ENCODE measurements around the gene ACSS3.

- TF ChIP-seq REST (tag by site-specific recombination; IDR thresholded peaks at IDR 0.05), result no peak
- no peak for TF ChIP-seq ZNF423 (tag by site-specific recombination; IDR thresholded peaks at IDR 0.05)
- no peak for TF ChIP-seq ZNF341 (tag by site-specific recombination; IDR thresholded peaks at IDR 0.05; ENCODE audit: low read depth)
- TF ChIP-seq ZNF830 (tag by site-specific recombination; IDR thresholded peaks at IDR 0.05; ENCODE audit: low read depth), result no peak
- no peak for TF ChIP-seq ZNF112 (tag by site-specific recombination; IDR thresholded peaks at IDR 0.05)
- no peak for TF ChIP-seq CTCF (tag by site-specific recombination; IDR thresholded peaks at IDR 0.05)
- no peak for TF ChIP-seq SALL2 (tag by site-specific recombination; IDR thresholded peaks at IDR 0.05; ENCODE audit: borderline replicate concordance)
These were observed 172.1 kb downstream of the ACSS3 start for GRCh38 chr12:81249976-81250375.
